Measurements from ENCODE around the gene FBXO31.

GRCh38 chr16:87306516-87306915, 77.1 kb downstream of the FBXO31 start:
- TF ChIP-seq, protein P1, sequence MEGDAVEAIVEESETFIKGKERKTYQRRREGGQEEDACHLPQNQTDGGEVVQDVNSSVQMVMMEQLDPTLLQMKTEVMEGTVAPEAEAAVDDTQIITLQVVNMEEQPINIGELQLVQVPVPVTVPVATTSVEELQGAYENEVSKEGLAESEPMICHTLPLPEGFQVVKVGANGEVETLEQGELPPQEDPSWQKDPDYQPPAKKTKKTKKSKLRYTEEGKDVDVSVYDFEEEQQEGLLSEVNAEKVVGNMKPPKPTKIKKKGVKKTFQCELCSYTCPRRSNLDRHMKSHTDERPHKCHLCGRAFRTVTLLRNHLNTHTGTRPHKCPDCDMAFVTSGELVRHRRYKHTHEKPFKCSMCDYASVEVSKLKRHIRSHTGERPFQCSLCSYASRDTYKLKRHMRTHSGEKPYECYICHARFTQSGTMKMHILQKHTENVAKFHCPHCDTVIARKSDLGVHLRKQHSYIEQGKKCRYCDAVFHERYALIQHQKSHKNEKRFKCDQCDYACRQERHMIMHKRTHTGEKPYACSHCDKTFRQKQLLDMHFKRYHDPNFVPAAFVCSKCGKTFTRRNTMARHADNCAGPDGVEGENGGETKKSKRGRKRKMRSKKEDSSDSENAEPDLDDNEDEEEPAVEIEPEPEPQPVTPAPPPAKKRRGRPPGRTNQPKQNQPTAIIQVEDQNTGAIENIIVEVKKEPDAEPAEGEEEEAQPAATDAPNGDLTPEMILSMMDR (IDR thresholded peaks at IDR 0.05), result no peak
- no peak for TF ChIP-seq POLR2A (IDR thresholded peaks at IDR 0.05)

Data from adrenal gland (tissue), 5 donors.